Ovary (tissue), 9 donors: ENCODE data around the gene P4HTM. TPM values are rescaled to one million over a fixed set of nuclear protein-coding genes. Genes with fewer than 3 reads are reported as not detected.

Experiments
- DNase-seq, 5 donors: peaks; one replicate each; pipeline ENCODE4 v3.0.0-alpha.2; 2019 to 2020
- H3K27ac ChIP-seq, 2 donors: fragments of 200-600 bp; one replicate each; pipeline versions ENCODE4 v1.5.1 to v1.8.0; 2019 to 2022
- H3K27me3 ChIP-seq: fragments of 200-600 bp; one replicate; pipeline ENCODE4 v1.8.0; 2022
- H3K36me3 ChIP-seq: fragments of 200-600 bp; sonication (generic); one replicate; pipeline ENCODE4 v1.5.1; 2019
- H3K4me1 ChIP-seq: one replicate; pipeline ENCODE4 v1.8.1; 2013; ENCODE audit warnings: mild to moderate bottlenecking, moderate library complexity; ENCODE audit not compliant: insufficient read depth
- H3K4me3 ChIP-seq: fragments of 200-600 bp; sonication (generic); one replicate; pipeline ENCODE4 v1.5.1; 2017
- H3K9me3 ChIP-seq, 2 donors: fragments of 200-600 bp in 1 of 2; sonication (generic) in 1 of 2; one replicate each; pipeline versions ENCODE4 v1.5.1 to v1.8.1; 2013 to 2019; ENCODE audit warnings: mild to moderate bottlenecking in 1 of 2, moderate library complexity in 1 of 2
- EP300 ChIP-seq: sonication (generic); formaldehyde crosslinking; IDR thresholded peaks from one replicate; pipeline ENCODE4 v1.6.1; 2017; ENCODE audit warnings: antibody characterized with exemption
- POLR2A ChIP-seq: fragments of 450-650 bp; IDR thresholded peaks from one replicate; pipeline ENCODE4 v1.6.1; 2017; ENCODE audit warnings: antibody characterized with exemption, mild to moderate bottlenecking, moderate library complexity
- WGBS, 3 donors: extraction: QIAGEN DNeasy Blood & Tissue Kit in 1 of 3; methylation state at CpG; one replicate each; pipeline versions ENCODE4 v1.1.5 to v1.1.7; 2013 to 2017; 5-methylcytosine and 5-hydroxymethylcytosine counted together
- intact Hi-C, 4 donors: fragments of 100-400 bp; cut with DNase I; formaldehyde crosslinking; loops; one replicate each; pipeline versions ENCODE4 v1.11.0 to v1.15.1; 2022 to 2023
- polyA plus RNA-seq, 2 donors: library from polyadenylated mRNA; stranded (reverse); fragments of 200-250 nt in 1 of 2; fragments of 350-450 nt in 1 of 2; fragmentation: Illumina TruSeq in 1 of 2; extraction: RNeasy Lipid Tissue Mini Kit (QIAGEN cat#74804) in 1 of 2; gene quantifications; one replicate each; pipeline ENCODE4 v1.2.3, GENCODE V29; 2013 to 2014
- total RNA-seq, 7 donors: library from RNA; depleted of rRNA in 2 of 7; stranded (reverse); fragments of >200 nt in 2 of 7; fragmentation: NEBNext Ultra II Directional in 3 of 7; extraction: Animal tissue kit (Norgen Biotek cat#: 25700) in 3 of 7; gene quantifications; one replicate each; pipeline versions ENCODE4 v1.1.0 to v1.2.4, GENCODE V29; 2016 to 2023
- TF ChIP-seq, protein P1 (sequence below), 3 donors: fragments of 450-650 bp in 2 of 3; fragments of 200-600 bp in 1 of 3; IDR thresholded peaks; one replicate each; pipeline versions ENCODE4 v1.5.1 to v1.8.0; 2016 to 2022; ENCODE audit warnings: antibody characterized with exemption in 3 of 3, mild to moderate bottlenecking in 1 of 3
- donor health status: DM: no; HTN: no; CAD: no; lungs with moderate emphysema.
- donor health status: DM: no; HTN: no; CAD: no.
- donor health status: Bipolar disorder and iron deficiency.
- donor health status: DM: yes; HTN: yes; CAD: no.
- donor health status: DM: no; HTN: no; CAD: no.
- donor health status: DM: yes; HTN: yes; CAD: no.

Gene P4HTM
- total and polyA plus RNA-seq, 9 donors, result 16.6 to 125 (median 41.0) TPM

DNA sequence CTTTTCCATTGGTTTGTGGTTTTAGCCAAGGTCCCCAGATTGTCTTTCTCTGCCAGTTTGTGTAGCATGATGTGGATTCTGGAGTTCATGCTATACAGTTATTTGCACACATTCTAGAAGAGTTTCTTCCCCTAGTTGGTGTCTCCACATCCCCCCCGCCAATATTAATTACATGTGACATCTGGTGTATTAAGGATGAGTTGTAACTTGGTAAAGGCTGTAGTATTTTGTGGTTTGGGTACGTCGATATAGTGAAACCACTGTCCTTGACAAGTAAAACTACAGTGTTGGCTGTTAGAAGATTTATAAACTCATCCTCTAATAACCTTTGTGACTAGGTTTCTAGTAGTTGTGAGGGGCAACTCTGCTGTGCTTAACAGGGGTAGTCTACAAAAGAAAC lies 23.7 kb upstream of the P4HTM start:
- no peaks in the 10 kb centered on the region for H3K36me3 ChIP-seq
- intact Hi-C loops, result no loop called here

DNA sequence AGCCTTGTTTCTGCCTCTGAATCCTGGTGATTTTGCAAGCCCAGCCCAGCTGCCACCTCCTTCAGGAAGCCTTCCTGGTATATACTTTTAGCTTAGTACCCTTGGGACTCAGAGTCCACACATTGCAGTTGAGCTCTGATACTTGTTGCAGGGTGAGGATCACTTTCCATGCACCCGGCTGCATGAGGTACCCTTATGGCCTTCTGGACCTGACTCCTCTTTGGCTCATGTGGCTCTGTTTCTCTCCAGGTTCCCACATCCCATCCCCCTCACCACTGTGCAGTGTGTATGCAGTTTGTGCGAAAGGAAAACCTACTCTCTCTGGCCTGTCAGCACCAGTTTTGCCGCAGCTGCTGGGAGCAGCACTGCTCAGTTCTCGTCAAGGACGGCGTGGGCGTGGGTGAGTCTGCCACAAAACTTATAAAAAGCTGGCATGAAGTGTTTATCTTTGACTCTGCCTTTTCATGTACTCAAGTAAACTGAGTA lies 23.1 kb upstream of the P4HTM start:
- H3K9me3 ChIP-seq, result no peaks in the 10 kb centered on the region
- H3K4me3 ChIP-seq, result no peak overlapping the region
- no peak overlapping the region for H3K27ac ChIP-seq
- DNase-seq, result peak in 3 of 5 donors; percentile 20 to 52 (median 41)
- H3K27me3 ChIP-seq, result no peaks in the 10 kb centered on the region
- WGBS, 3 donors, result 42 to 70% (median 49%) methylated on average over 7 of the region's 7 CpGs
- TF ChIP-seq, protein P1, sequence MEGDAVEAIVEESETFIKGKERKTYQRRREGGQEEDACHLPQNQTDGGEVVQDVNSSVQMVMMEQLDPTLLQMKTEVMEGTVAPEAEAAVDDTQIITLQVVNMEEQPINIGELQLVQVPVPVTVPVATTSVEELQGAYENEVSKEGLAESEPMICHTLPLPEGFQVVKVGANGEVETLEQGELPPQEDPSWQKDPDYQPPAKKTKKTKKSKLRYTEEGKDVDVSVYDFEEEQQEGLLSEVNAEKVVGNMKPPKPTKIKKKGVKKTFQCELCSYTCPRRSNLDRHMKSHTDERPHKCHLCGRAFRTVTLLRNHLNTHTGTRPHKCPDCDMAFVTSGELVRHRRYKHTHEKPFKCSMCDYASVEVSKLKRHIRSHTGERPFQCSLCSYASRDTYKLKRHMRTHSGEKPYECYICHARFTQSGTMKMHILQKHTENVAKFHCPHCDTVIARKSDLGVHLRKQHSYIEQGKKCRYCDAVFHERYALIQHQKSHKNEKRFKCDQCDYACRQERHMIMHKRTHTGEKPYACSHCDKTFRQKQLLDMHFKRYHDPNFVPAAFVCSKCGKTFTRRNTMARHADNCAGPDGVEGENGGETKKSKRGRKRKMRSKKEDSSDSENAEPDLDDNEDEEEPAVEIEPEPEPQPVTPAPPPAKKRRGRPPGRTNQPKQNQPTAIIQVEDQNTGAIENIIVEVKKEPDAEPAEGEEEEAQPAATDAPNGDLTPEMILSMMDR (IDR thresholded peaks at IDR 0.05), result no peak
- TF ChIP-seq EP300 (no peak), POLR2A (no peak)
- H3K36me3 ChIP-seq, result no peaks in the 10 kb centered on the region
- intact Hi-C loops, result no loop called here
- peaks cover 4% of the 10 kb centered on the region for H3K4me1 ChIP-seq

More for the DNA sequence above, 23.7 kb upstream of the P4HTM start:
- 38 to 63% (median 49%) methylated on average over 3 of the region's 3 CpGs for WGBS, 3 donors
- Histone ChIP-seq H3K9me3 (no peaks in the 10 kb centered on the region), H3K4me1 (peaks cover 4% of the 10 kb centered on the region), H3K27ac (no peak overlapping the region), H3K27me3 (no peaks in the 10 kb centered on the region), H3K4me3 (no peak overlapping the region)
- TF ChIP-seq EP300, result no peak
- TF ChIP-seq POLR2A, result no peak
- TF ChIP-seq, protein P1 (IDR thresholded peaks at IDR 0.05), result no peak
- DNase-seq, result no peak

DNA sequence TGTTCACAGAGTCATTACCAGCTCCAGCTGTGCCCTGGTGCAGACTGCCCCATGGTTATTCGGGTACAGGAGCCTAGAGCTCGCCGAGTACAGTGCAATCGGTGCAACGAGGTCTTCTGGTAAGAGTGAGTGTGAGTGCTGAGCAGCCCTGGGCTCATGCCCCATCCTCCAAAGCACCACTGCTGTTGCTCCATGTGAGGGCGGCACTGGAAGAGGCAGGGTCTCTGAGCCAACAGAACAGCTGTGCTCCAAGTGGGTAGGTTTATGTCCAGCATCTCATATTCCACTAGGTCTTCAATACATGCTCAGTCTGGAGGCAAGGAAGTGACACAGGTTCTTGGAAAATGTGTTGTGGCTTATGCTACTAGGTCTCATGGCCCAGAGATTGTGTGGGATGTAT lies 19.5 kb upstream of the P4HTM start:
- TF ChIP-seq EP300 (no peak), POLR2A (no peak)
- TF ChIP-seq, protein P1 (IDR thresholded peaks at IDR 0.05), result no peak
- no peak overlapping the region for H3K4me3 ChIP-seq
- H3K36me3 ChIP-seq, result no peaks in the 10 kb centered on the region
- H3K4me1 ChIP-seq, result peaks cover 4% of the 10 kb centered on the region
- DNase-seq, result no peak
- no peak overlapping the region for H3K27ac ChIP-seq
- WGBS, 3 donors, result 94 to 97% (median 95%) methylated on average over 6 of the region's 6 CpGs
- H3K9me3 ChIP-seq, result no peaks in the 10 kb centered on the region
- intact Hi-C loops, result no loop called here
- H3K27me3 ChIP-seq, result no peaks in the 10 kb centered on the region

DNA sequence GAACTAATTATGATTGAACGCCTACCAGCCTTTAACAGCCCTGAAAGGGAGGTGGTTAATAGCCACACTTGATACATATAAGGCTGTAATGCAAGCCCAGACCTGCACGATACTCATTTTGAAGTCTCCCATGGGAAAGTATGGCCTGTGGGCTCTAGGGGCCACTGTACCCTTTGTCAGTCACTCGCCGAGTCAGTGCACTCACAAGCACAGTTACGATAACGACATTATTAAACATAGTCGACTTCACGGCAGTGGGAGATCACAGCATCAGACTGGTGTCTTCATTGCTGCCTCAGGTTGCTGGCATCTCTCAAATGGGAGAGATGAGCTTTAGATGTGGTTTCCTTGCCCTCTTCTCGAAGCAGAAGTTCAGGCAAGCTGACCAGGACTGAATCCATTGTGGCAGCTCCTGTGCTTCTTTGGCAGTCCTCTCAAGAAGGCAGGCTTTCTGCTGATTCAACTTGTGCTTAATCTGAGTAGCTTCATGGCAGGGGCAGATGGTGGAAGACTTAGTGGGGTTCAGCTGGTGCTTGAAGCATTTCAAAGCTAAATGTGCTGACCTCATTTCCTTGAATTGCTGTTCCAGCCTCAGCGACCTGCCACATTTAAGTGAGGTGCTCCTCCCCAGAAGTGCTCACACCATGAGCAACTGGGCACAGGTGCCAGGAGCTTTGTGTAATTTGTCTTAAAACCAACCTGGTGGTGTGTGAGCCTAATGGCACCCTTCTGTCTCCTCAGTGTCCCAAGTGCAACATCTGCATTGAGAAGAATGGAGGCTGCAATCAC lies 15.8 kb upstream of the P4HTM start:
- DNase-seq, result no peak
- H3K36me3 ChIP-seq, result no peaks in the 10 kb centered on the region
- no peak for TF ChIP-seq EP300

DNA sequence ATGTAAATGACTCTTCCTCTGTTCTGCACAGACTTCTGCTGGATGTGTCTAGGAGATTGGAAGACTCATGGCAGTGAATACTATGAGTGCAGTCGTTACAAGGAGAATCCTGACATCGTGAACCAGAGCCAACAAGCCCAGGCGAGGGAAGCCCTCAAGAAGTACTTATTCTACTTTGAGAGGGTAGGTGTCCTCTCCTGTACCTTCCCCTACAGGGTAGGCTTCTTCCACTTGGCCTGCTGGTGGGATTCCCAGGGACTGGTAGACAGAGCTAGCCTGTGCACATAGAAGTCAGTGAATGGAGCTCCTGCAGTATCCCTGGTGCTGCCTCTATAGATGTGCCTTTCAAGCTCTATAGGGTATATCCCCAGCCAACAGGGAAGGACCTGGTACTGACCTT lies 10.6 kb upstream of the P4HTM start:
- intact Hi-C loops, result no loop called here
- Histone ChIP-seq H3K27me3 (no peaks in the 10 kb centered on the region), H3K4me1 (no peaks in the 10 kb centered on the region), H3K4me3 (no peak overlapping the region), H3K36me3 (no peaks in the 10 kb centered on the region), H3K27ac (no peak overlapping the region), H3K9me3 (no peaks in the 10 kb centered on the region)
- TF ChIP-seq, protein P1 (IDR thresholded peaks at IDR 0.05), result no peak
- TF ChIP-seq POLR2A, result no peak
- TF ChIP-seq EP300, result no peak
- DNase-seq, result no peak
- WGBS, 3 donors, result 87 to 94% (median 92%) methylated on average over 3 of the region's 3 CpGs

More for the DNA sequence above, 15.8 kb upstream of the P4HTM start:
- Histone ChIP-seq H3K27me3 (no peaks in the 10 kb centered on the region), H3K27ac (no peak overlapping the region), H3K4me3 (no peak overlapping the region), H3K4me1 (no peaks in the 10 kb centered on the region), H3K9me3 (no peaks in the 10 kb centered on the region)
- 88 to 92% (median 91%) methylated on average over 10 of the region's 10 CpGs for WGBS, 3 donors
- intact Hi-C loops, result no loop called here
